DMS 273 (cell line): Measurements from ENCODE around the gene LINC01488.

Experiments used
- DNase-seq: peaks from one replicate; lab custom pipeline; 2025; ENCODE audit not compliant: unreplicated experiment; lab: John Stamatoyannopoulos, UW

The LINC01488 gene

GRCh38 chr11:69462106-69462951, 19.1 kb upstream of the LINC01488 start:
- no peak for DNase-seq

GRCh38 chr11:69463181-69463994, 18.1 kb upstream of the LINC01488 start:
- DNase-seq: peak; percentile 51

- no peak for DNase-seq
Measured at GRCh38 chr11:69463995-69464960, 17.2 kb upstream of the LINC01488 start.

GRCh38 chr11:69465236-69466000, 16.0 kb upstream of the LINC01488 start:
- DNase-seq: no peak

- no peak for DNase-seq
Measured at GRCh38 chr11:69466039-69466438, 15.4 kb upstream of the LINC01488 start.

GRCh38 chr11:69467196-69467595, 14.3 kb upstream of the LINC01488 start:
- no peak for DNase-seq

GRCh38 chr11:69467646-69468045, 13.8 kb upstream of the LINC01488 start:
- no peak for DNase-seq

- no peak for DNase-seq
Measured at GRCh38 chr11:69468221-69468620, 13.2 kb upstream of the LINC01488 start.

GRCh38 chr11:69468911-69469885, 12.3 kb upstream of the LINC01488 start:
- DNase-seq: no peak

- no peak for DNase-seq
Measured at GRCh38 chr11:69470301-69470700, 11.2 kb upstream of the LINC01488 start.

GRCh38 chr11:69470793-69471728, 10.4 kb upstream of the LINC01488 start:
- no peak for DNase-seq

- DNase-seq: no peak
Measured at GRCh38 chr11:69471729-69472540, 9.5 kb upstream of the LINC01488 start.

GRCh38 chr11:69472541-69473275, 8.8 kb upstream of the LINC01488 start:
- no peak for DNase-seq

- no peak for DNase-seq
Measured at GRCh38 chr11:69473276-69473845, 8.1 kb upstream of the LINC01488 start.

- no peak for DNase-seq
Measured at GRCh38 chr11:69474736-69475135, 6.7 kb upstream of the LINC01488 start.
